ENCODE data around the gene ENTPD8. TPM values are rescaled to one million over a fixed set of nuclear protein-coding genes. Genes with fewer than 3 reads are reported as not detected.
"Not testable (repeated sequence)": the region's sequence is repeated elsewhere in the genome, so short reads cannot be mapped to it uniquely, and the experiment has no call there.

The ENTPD8 gene
- total and polyA plus RNA-seq, 2 donors (not counting 1 experiment from before 2014, with no cell fraction given) = not detected

DNA sequence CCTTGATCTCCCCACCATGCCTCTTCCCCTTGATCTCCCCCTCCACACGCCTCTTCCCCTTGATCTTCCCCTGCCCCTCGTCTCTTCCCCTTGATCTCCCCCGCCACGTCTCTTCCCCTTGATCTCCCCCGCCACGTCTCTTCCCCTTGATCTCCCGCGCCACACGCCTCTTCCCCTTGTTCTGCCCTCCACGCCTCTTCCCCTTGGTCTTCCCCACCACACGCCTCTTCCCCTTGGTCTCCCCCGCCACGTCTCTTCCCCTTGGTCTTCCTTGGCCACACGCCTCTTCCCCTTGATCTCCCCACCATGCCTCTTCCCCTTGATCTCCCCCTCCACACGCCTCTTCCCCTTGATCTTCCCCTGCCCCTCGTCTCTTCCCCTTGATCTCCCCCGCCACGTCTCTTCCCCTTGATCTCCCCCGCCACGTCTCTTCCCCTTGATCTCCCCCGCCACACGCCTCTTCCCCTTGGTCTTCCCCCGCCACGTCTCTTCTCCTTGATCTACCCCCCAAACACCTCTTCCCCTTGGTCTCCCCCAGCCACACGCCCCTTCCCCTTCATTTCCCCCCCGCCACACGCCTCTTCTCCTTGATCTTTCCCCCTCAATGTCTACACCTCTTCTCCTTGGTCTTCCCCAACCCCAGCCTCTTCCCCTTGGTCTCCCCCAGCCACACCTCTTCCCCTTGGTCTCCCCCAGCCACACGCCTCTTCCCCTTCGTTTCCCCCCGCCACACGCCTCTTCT is 10.3 kb upstream of the ENTPD8 start:
- H2AFZ ChIP-seq (ENCODE audit: insufficient read depth, low read depth, low read length, poor library complexity, severe bottlenecking); H3K27ac Mint-ChIP-seq; H3K27ac ChIP-seq (ENCODE audit: low read length in 2 of 2); H4K20me1 ChIP-seq (ENCODE audit: control insufficient read depth, insufficient read depth, low read length, poor library complexity, severe bottlenecking); H3K9me3 Mint-ChIP-seq (ENCODE audit: insufficient read depth); H3K9ac ChIP-seq (ENCODE audit: low read length); H3K79me2 ChIP-seq (ENCODE audit: control insufficient read depth, insufficient read depth, low read length); H3K4me2 ChIP-seq (replicated peaks; ENCODE audit: low read depth, low read length, poor library complexity, severe bottlenecking); CTCF ChIA-PET; H3K36me3 ChIP-seq (replicated peaks in 1 of 2; ENCODE audit: control extremely low read depth in 1 of 2, control insufficient read depth in 1 of 2, extremely low read depth in 1 of 2, insufficient read depth in 2 of 2, low read length in 1 of 2); H3K27me3 Mint-ChIP-seq; POLR2A ChIA-PET; H3K4me3 Mint-ChIP-seq; H3K9me3 ChIP-seq (ENCODE audit: control extremely low read depth in 1 of 3, control insufficient read depth in 2 of 3, insufficient read depth in 1 of 3, low read length in 2 of 3); ATAC-seq (ENCODE audit: low read depth); H3K4me3 ChIP-seq (ENCODE audit: control extremely low read depth in 1 of 5, extremely low read depth in 1 of 5, insufficient read depth in 1 of 5, low read depth in 2 of 5, low read length in 4 of 5); DNase-seq; H3K27me3 ChIP-seq (replicated peaks in 1 of 4; ENCODE audit: control extremely low read depth in 1 of 4, control insufficient read depth in 3 of 4, insufficient read depth in 4 of 4, low read length in 3 of 4): not testable (repeated sequence)
- intact Hi-C loops (cut with micrococcal nuclease) = loop anchor here (10.0 kb wide), 1 partner anchor 657 kb away; the partner anchor contains the start of genes CCDC183 and TMEM141
- H3K4me1 ChIP-seq (ENCODE audit: control insufficient read depth in 2 of 2, insufficient read depth in 2 of 2, low read length in 2 of 2) = peaks cover 28 to 47% of the 10 kb centered on the region in 2 donors
- 73% methylated on average over 7 of the region's 31 CpGs for WGBS (ENCODE audit: insufficient coverage)
- H3K4me1 Mint-ChIP-seq = peaks cover 26% of the 10 kb centered on the region

DNA sequence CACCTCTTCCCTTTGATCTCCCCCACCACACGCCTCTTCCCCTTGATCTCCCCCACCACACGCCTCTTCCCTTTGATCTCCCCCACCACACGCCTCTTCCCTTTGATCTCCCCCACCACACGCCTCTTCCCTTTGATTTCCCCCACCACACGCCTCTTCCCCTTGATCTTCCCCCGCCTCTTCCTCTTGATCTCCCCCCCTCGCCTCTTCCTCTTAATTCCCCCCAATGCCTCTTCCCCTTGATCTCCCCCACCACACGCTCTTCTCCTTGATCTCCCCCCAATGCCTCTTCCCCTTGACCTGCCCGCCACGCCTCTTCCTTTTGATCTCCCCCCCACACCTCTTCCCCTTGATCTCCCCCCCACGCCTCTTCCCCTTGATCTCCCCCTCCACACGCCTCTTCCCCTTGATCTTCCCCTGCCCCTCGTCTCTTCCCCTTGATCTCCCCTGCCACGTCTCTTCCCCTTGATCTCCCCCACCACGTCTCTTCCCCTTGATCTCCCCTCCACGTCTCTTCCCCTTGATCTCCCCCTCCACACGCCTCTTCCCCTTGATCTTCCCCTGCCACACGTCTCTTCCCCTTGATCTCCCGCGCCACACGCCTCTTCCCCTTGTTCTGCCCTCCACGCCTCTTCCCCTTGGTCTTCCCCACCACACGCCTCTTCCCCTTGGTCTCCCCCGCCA is 9.5 kb upstream of the ENTPD8 start:
- H3K27me3 Mint-ChIP-seq; H3K27ac ChIP-seq (ENCODE audit: low read length in 2 of 2); H3K79me2 ChIP-seq (ENCODE audit: control insufficient read depth, insufficient read depth, low read length); ATAC-seq (ENCODE audit: low read depth); H3K4me3 ChIP-seq (ENCODE audit: control extremely low read depth in 1 of 5, extremely low read depth in 1 of 5, insufficient read depth in 1 of 5, low read depth in 2 of 5, low read length in 4 of 5); H3K36me3 ChIP-seq (replicated peaks in 1 of 2; ENCODE audit: control extremely low read depth in 1 of 2, control insufficient read depth in 1 of 2, extremely low read depth in 1 of 2, insufficient read depth in 2 of 2, low read length in 1 of 2); H3K9me3 Mint-ChIP-seq (ENCODE audit: insufficient read depth); H3K4me3 Mint-ChIP-seq; DNase-seq; H4K20me1 ChIP-seq (ENCODE audit: control insufficient read depth, insufficient read depth, low read length, poor library complexity, severe bottlenecking); H3K9me3 ChIP-seq (ENCODE audit: control extremely low read depth in 1 of 3, control insufficient read depth in 2 of 3, insufficient read depth in 1 of 3, low read length in 2 of 3); H3K4me2 ChIP-seq (replicated peaks; ENCODE audit: low read depth, low read length, poor library complexity, severe bottlenecking); H3K9ac ChIP-seq (ENCODE audit: low read length); POLR2A ChIA-PET; CTCF ChIA-PET; H3K27me3 ChIP-seq (replicated peaks in 1 of 4; ENCODE audit: control extremely low read depth in 1 of 4, control insufficient read depth in 3 of 4, insufficient read depth in 4 of 4, low read length in 3 of 4); H3K27ac Mint-ChIP-seq; H2AFZ ChIP-seq (ENCODE audit: insufficient read depth, low read depth, low read length, poor library complexity, severe bottlenecking): not testable (repeated sequence)
- H3K4me1 ChIP-seq (ENCODE audit: control insufficient read depth in 2 of 2, insufficient read depth in 2 of 2, low read length in 2 of 2) = peaks cover 28 to 49% of the 10 kb centered on the region in 2 donors
- peaks cover 22% of the 10 kb centered on the region for H3K4me1 Mint-ChIP-seq
- 43% methylated on average over 7 of the region's 24 CpGs for WGBS (ENCODE audit: insufficient coverage)
- intact Hi-C loops (cut with micrococcal nuclease) = loop anchor here (10.0 kb wide), 1 partner anchor 656 kb away; the partner anchor contains the start of genes CCDC183 and TMEM141

Data from B cell (primary cell).